Brain microvascular endothelial cell (primary cell): ENCODE results near the gene AGRN.

Experiments used
- DNase-seq: peaks from one replicate; pipeline ENCODE4 v3.0.0-alpha.2; 2020
- H3K27ac ChIP-seq: fragments of 250-450 bp; sonication (Bioruptor Pico); 2 replicates; pipeline ENCODE4 v1.5.1; 2020; ENCODE audit warnings: mild to moderate bottlenecking, moderate library complexity
- H3K27me3 ChIP-seq: fragments of 250-450 bp; sonication (Bioruptor Pico); replicated peaks from 2 replicates; pipeline ENCODE4 v1.5.1; 2020; ENCODE audit warnings: mild to moderate bottlenecking
- H3K36me3 ChIP-seq: fragments of 250-450 bp; sonication (Bioruptor Pico); replicated peaks from 2 replicates; pipeline ENCODE4 v1.5.1; 2020; ENCODE audit warnings: mild to moderate bottlenecking
- H3K4me3 ChIP-seq: 2 replicates; pipeline ENCODE4 v1.5.1; 2011; ENCODE audit warnings: low read depth, mild to moderate bottlenecking, control low read depth, low read length, moderate library complexity
- CTCF ChIP-seq: IDR thresholded peaks from 2 replicates; pipeline ENCODE4 v1.5.1; 2011; ENCODE audit warnings: low read depth, mild to moderate bottlenecking, moderate library complexity, low read length, control low read depth, inconsistent platforms; ENCODE audit errors: missing control alignments
- in situ Hi-C: cut with HindIII; loops from 2 replicates; pipeline ENCODE4 v1.10.0; 2017; ENCODE audit warnings: low sequenced_read_pairs, low pct_ligation_motif_present

AGRN gene

GRCh38 chr1:1043921-1044320 lies 24.0 kb downstream of the AGRN start:
- in situ Hi-C loops, result no loop called here
- Histone ChIP-seq H3K36me3 (peaks cover 50% of the 10 kb centered on the region), H3K4me3 (no peak overlapping the region), H3K27ac (no peak overlapping the region), H3K27me3 (no peaks in the 10 kb centered on the region)
- no peak for DNase-seq
- TF ChIP-seq CTCF, result no peak

DNA sequence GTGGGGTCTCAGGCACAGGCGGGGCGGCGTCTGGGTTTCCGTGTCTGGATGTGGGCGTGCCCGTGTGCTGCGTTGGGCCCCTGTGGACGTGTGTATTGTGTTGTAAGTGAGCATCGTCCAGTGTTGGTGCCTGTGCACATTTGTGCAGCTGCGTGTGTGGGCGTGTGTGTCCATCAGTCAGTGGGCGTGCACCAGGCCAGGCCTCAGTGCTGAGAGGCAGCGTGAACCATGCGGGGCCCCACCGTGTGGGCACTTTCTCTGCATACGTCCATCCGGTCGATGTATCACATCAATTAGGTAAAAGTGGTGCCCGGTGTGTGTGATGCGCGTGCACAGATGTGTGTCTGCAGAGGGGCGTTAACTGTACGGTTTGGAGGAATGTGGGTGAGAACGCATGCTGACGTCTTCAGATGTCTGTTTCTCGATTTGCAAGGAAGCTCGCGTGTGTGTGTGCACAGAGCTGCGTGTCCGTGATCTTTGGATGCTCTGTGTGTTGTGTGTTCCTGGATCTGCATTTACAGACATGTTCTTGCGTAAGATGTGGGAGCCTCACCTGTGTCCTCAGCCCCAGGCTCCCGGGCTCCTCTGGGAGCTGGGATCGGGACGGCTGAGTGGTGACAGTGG lies 24.6 kb downstream of the AGRN start:
- Histone ChIP-seq H3K4me3 (no peak overlapping the region), H3K27ac (no peak overlapping the region), H3K27me3 (no peaks in the 10 kb centered on the region), H3K36me3 (peaks cover 55% of the 10 kb centered on the region)
- no peak for DNase-seq
- in situ Hi-C loops, result no loop called here
- TF ChIP-seq CTCF, result no peak

DNA sequence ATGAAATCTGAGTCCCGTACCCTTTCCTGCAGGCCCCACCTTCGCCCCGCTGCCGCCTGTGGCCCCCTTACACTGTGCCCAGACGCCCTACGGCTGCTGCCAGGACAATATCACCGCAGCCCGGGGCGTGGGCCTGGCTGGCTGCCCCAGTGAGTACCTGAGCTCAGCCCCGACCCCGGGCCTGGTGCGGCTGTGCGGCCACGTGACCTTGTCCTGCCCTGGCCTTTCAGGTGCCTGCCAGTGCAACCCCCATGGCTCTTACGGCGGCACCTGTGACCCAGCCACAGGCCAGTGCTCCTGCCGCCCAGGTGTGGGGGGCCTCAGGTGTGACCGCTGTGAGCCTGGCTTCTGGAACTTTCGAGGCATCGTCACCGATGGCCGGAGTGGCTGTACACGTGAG lies 25.2 kb downstream of the AGRN start:
- Histone ChIP-seq H3K4me3 (no peak overlapping the region), H3K27me3 (no peaks in the 10 kb centered on the region), H3K27ac (no peak overlapping the region), H3K36me3 (peaks cover 57% of the 10 kb centered on the region)
- no peak for DNase-seq
- no peak for TF ChIP-seq CTCF
- in situ Hi-C loops, result no loop called here

DNA sequence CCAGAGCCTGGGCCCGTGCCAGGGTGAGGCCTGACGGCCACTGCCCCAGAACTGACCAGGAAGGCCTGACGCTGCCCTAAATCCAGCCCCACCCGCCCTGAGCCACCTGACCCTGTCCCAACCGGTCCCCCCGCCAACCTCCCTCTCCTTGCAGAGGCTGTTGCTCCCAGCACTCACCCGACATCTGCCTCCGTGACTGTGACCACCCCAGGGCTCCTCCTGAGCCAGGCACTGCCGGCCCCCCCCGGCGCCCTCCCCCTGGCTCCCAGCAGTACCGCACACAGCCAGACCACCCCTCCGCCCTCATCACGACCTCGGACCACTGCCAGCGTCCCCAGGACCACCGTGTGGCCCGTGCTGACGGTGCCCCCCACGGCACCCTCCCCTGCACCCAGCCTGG lies 26.3 kb downstream of the AGRN start:
- no peak for DNase-seq
- in situ Hi-C loops, result no loop called here
- no peaks in the 10 kb centered on the region for H3K27me3 ChIP-seq
- peaks cover 66% of the 10 kb centered on the region for H3K36me3 ChIP-seq
- TF ChIP-seq CTCF, result no peak
- H3K4me3 ChIP-seq, result no peak overlapping the region
- no peak overlapping the region for H3K27ac ChIP-seq

- in situ Hi-C loops, result no loop called here
- H3K27ac ChIP-seq, result no peak overlapping the region
- H3K27me3 ChIP-seq, result no peaks in the 10 kb centered on the region
- DNase-seq, result no peak
- no peak overlapping the region for H3K4me3 ChIP-seq
- no peak for TF ChIP-seq CTCF
- H3K36me3 ChIP-seq, result peaks cover 69% of the 10 kb centered on the region
Measured at GRCh38 chr1:1046767-1047166, 26.8 kb downstream of the AGRN start.

- DNase-seq, result no peak
- no peak overlapping the region for H3K4me3 ChIP-seq
- no peaks in the 10 kb centered on the region for H3K27me3 ChIP-seq
- H3K36me3 ChIP-seq, result peaks cover 69% of the 10 kb centered on the region
- H3K27ac ChIP-seq, result no peak overlapping the region
- in situ Hi-C loops, result no loop called here
- no peak for TF ChIP-seq CTCF
Measured at GRCh38 chr1:1047407-1047806, 27.5 kb downstream of the AGRN start.
